ENCODE results near the gene NIN.

DNA sequence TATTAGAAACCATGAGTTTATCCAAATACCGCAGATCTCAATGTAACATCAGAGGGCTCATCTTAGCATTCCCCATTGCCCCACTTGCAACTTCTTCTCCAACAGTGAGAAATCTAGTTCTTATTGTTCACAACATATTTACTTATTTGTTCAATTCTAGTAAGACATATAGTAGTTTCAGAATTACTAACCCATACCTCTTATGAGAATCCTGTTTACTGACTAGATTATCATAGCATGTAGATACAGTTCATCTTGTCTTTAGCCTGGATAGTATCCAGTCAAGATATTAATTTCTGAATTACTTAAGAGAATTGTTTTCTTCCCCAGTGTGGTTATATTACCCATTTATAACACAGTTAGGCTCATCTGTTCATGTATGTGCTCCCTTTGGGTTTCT is 80.6 kb downstream of the NIN start:
- TF ChIP-seq CTCF (IDR thresholded peaks at IDR 0.05; ENCODE audit: low read depth, low read length, missing input control) (no peak), HNF4A (conservative IDR thresholded peaks at IDR 0.05) (no peak), JUND (IDR thresholded peaks at IDR 0.05) (no peak), TAF1 (conservative IDR thresholded peaks at IDR 0.05) (no peak), YY1 (IDR thresholded peaks at IDR 0.05) (no peak)
- TF ChIP-seq, protein P1, sequence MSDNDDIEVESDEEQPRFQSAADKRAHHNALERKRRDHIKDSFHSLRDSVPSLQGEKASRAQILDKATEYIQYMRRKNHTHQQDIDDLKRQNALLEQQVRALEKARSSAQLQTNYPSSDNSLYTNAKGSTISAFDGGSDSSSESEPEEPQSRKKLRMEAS (IDR thresholded peaks at IDR 0.05): no peak

All from liver (tissue), 3 donors.